Spleen (tissue), 11 donors: ENCODE data around the gene ZNF146. TPM values are rescaled to one million over a fixed set of nuclear protein-coding genes. Genes with fewer than 3 reads are reported as not detected.
"Not testable (repeated sequence)": the region's sequence is repeated elsewhere in the genome, so short reads cannot be mapped to it uniquely, and the experiment has no call there.

Experiments
- DNase-seq: peaks from one replicate; pipeline ENCODE4 v3.0.0-alpha.2; 2020
- H3K27ac ChIP-seq, 8 donors: fragments of 200-600 bp; sonication (generic) in 7 of 8; 1 replicate in 4 of 8; 2 replicates in 4 of 8; pipeline versions ENCODE4 v1.5.0 to v1.8.0; 2016 to 2021; ENCODE audit warnings: inconsistent platforms in 4 of 8, mild to moderate bottlenecking in 4 of 8, moderate library complexity in 1 of 8
- H3K27me3 ChIP-seq, 7 donors: fragments of 200-600 bp; sonication (generic) in 6 of 7; replicated peaks in 1 of 7; 1 replicate in 4 of 7; 2 replicates in 3 of 7; pipeline versions ENCODE4 v1.5.0 to v1.8.0; 2016 to 2021; ENCODE audit warnings: inconsistent platforms in 3 of 7, mild to moderate bottlenecking in 1 of 7
- H3K36me3 ChIP-seq, 6 donors: fragments of 200-600 bp; sonication (generic) in 5 of 6; 1 replicate in 4 of 6; 2 replicates in 2 of 6; pipeline versions ENCODE4 v1.5.0 to v1.8.0; 2016 to 2021; ENCODE audit warnings: inconsistent platforms in 2 of 6
- H3K4me1 ChIP-seq, 6 donors: fragments of 200-600 bp; sonication (generic) in 5 of 6; 1 replicate in 3 of 6; 2 replicates in 3 of 6; pipeline versions ENCODE4 v1.5.0 to v1.8.0; 2016 to 2021; ENCODE audit warnings: inconsistent platforms in 3 of 6
- H3K4me3 ChIP-seq, 8 donors: fragments of 200-600 bp; sonication (generic) in 7 of 8; 1 replicate in 4 of 8; 2 replicates in 4 of 8; pipeline versions ENCODE4 v1.5.0 to v1.8.0; 2016 to 2021; ENCODE audit warnings: inconsistent platforms in 4 of 8, mild to moderate bottlenecking in 4 of 8, moderate library complexity in 2 of 8
- H3K9me3 ChIP-seq, 8 donors: fragments of 200-600 bp; sonication (generic) in 7 of 8; 1 replicate in 4 of 8; 2 replicates in 4 of 8; pipeline versions ENCODE4 v1.5.0 to v1.8.0; 2016 to 2021; ENCODE audit warnings: inconsistent platforms in 4 of 8
- CTCF ChIP-seq, 11 experiments: fragments of 200-600 bp in 7 of 11; fragments of 450-650 bp in 4 of 11; sonication (generic) in 4 of 11; IDR thresholded peaks in 8 of 11; conservative IDR thresholded peaks in 3 of 11; 1 replicate in 7 of 11; 2 replicates in 4 of 11; pipeline versions ENCODE4 v1.4.0 to v1.8.0; 2016 to 2021; ENCODE audit warnings: antibody characterized with exemption in 11 of 11, inconsistent platforms in 4 of 11, mild to moderate bottlenecking in 1 of 11
- POLR2A ChIP-seq, 3 donors: fragments of 450-650 bp; IDR thresholded peaks; one replicate each; pipeline ENCODE4 v1.5.1; 2017; ENCODE audit warnings: antibody characterized with exemption in 3 of 3, mild to moderate bottlenecking in 1 of 3
- POLR2AphosphoS5 ChIP-seq, 3 donors: sonication (generic); formaldehyde crosslinking; IDR thresholded peaks; one replicate each; pipeline ENCODE4 v1.5.1; 2017; ENCODE audit warnings: antibody characterized with exemption in 3 of 3
- WGBS, 5 donors: extraction: QIAGEN DNeasy Blood & Tissue Kit in 3 of 5; methylation state at CpG; one replicate each; pipeline versions ENCODE4 v1.1.5 to v1.1.7; 2013 to 2018; 5-methylcytosine and 5-hydroxymethylcytosine counted together
- intact Hi-C: fragments of 100-400 bp; cut with DNase I; formaldehyde crosslinking; loops from one replicate; pipeline ENCODE4 v1.15.0; 2023; ENCODE audit warnings: low total_unique reads
- polyA plus RNA-seq, 3 donors: library from polyadenylated mRNA; stranded (reverse); fragments of 200-250 nt; gene quantifications; one replicate each; pipeline ENCODE4 v1.2.1, GENCODE V29; 2013
- small RNA-seq, 4 donors: library from RNA; depleted of rRNA; stranded (forward); fragments of <200 nt; gene quantifications; one replicate each; pipeline ENCODE3, GENCODE V24; 2016
- total RNA-seq, 7 donors: library from RNA; depleted of rRNA in 3 of 7; stranded (reverse); fragments of >200 nt in 3 of 7; fragmentation: NEBNext Ultra II Directional in 4 of 7; extraction: Animal tissue kit (Norgen Biotek cat#: 25700) in 4 of 7; gene quantifications; one replicate each; pipeline versions ENCODE4 v1.1.0 to v1.2.1, GENCODE V29; 2016 to 2021
- donor health status: healthy with polysubstance abuse.
- donor health status: DM: no; HTN: no; CAD: no; lungs with moderate emphysema.
- donor health status: DM: no; HTN: no; CAD: no.
- donor health status: Bipolar disorder and iron deficiency.
- donor health status: healthy.
- donor health status: DM: no; HTN: no; CAD: no.
- donor health status: DM: yes; HTN: yes; CAD: no.

The ZNF146 gene
- total and polyA plus RNA-seq, 10 donors, result 19.1 to 66.3 (median 46.8) TPM

- Histone ChIP-seq H3K4me3 (no peak overlapping the region), H3K36me3 (no peaks in the 10 kb centered on the region), H3K27ac (no peak overlapping the region), H3K4me1 (no peaks in the 10 kb centered on the region), H3K27me3 (no peaks in the 10 kb centered on the region), H3K9me3 (peaks cover 0 to 49% (median 40%) of the 10 kb centered on the region in 8 donors)
- intact Hi-C loops, result no loop called here
- 95 to 97% (median 96%) methylated on average over 36 of the region's 36 CpGs for WGBS, 5 donors
- TF ChIP-seq POLR2A (IDR thresholded peaks at IDR 0.05), result no peak
- no peak for TF ChIP-seq POLR2AphosphoS5 (IDR thresholded peaks at IDR 0.05)
- TF ChIP-seq CTCF (IDR thresholded peaks at IDR 0.05 in 8 of 11, conservative IDR thresholded peaks at IDR 0.05 in 3 of 11), result no peak
- no peak for DNase-seq
Observed at GRCh38 chr19:36267061-36267845, 52.3 kb downstream of the ZNF146 start.

GRCh38 chr19:36268081-36268480 is 53.2 kb downstream of the ZNF146 start:
- H3K36me3 ChIP-seq, H3K4me1 ChIP-seq, intact Hi-C loops, H3K27me3 ChIP-seq, H3K4me3 ChIP-seq, H3K27ac ChIP-seq: not testable (repeated sequence)
- H3K9me3 ChIP-seq, result peaks cover 0 to 49% (median 39%) of the 10 kb centered on the region in 8 donors
- DNase-seq, result peak; percentile 22
- 89 to 98% (median 93%) methylated on average over 7 to 21 of the region's 21 CpGs for WGBS, 5 donors

GRCh38 chr19:36268591-36268990 is 53.7 kb downstream of the ZNF146 start:
- H3K4me1 ChIP-seq, H3K27me3 ChIP-seq, H3K4me3 ChIP-seq, intact Hi-C loops, H3K27ac ChIP-seq, H3K36me3 ChIP-seq, DNase-seq: not testable (repeated sequence)
- 74 to 95% (median 94%) methylated on average over 10 to 21 of the region's 30 CpGs for WGBS, 5 donors
- peaks cover 0 to 49% (median 37%) of the 10 kb centered on the region in 8 donors for H3K9me3 ChIP-seq

- intact Hi-C loops, H3K36me3 ChIP-seq, H3K27ac ChIP-seq, H3K4me3 ChIP-seq, H3K27me3 ChIP-seq, H3K4me1 ChIP-seq: not testable (repeated sequence)
- H3K9me3 ChIP-seq, result peaks cover 0 to 43% (median 34%) of the 10 kb centered on the region in 8 donors
- peak; percentile 62 for DNase-seq
- WGBS, 5 donors, result 93 to 98% (median 94%) methylated on average over 3 to 10 of the region's 29 CpGs
Observed at GRCh38 chr19:36269295-36269694, 54.4 kb downstream of the ZNF146 start.

Small RNA genes lying within 50 kb of the gene (small RNA-seq; reads per million reads assigned to genes)
- gene RF00019, result 0 reads per million in 4 donors

Other genes starting within 250 kb of the ZNF146 start
- 10 to 100 TPM; 14.6 to 34.8 (median 16.3) TPM for gene SDHAF1, start 219.9 kb upstream of the ZNF146 start, total RNA-seq
- gene SDHAF1, start 219.9 kb upstream of the ZNF146 start, polyA plus RNA-seq, result 10 to 100 TPM; 26.5 to 35.6 (median 33.6) TPM
- gene SYNE4, start 206.3 kb upstream of the ZNF146 start, total RNA-seq, result 1 to 10 TPM in 4 of 7 donors, under 1 TPM in 2, not detected in 1; 0.54 to 1.6 (median 1.0) TPM
- under 1 TPM; 0.70 to 0.89 (median 0.85) TPM for gene SYNE4, start 206.3 kb upstream of the ZNF146 start, polyA plus RNA-seq
- gene ALKBH6, start 200.9 kb upstream of the ZNF146 start, total RNA-seq, result 10 to 100 TPM; 22.6 to 65.3 (median 28.3) TPM
- 10 to 100 TPM; 21.3 to 26.6 (median 24.3) TPM for gene ALKBH6, start 200.9 kb upstream of the ZNF146 start, polyA plus RNA-seq
- gene CLIP3, start 182.2 kb upstream of the ZNF146 start, total RNA-seq, result 10 to 100 TPM in 5 of 7 donors, 1 to 10 TPM in 2; 6.8 to 18.0 (median 13.5) TPM
- gene CLIP3, start 182.2 kb upstream of the ZNF146 start, polyA plus RNA-seq, result 1 to 10 TPM; 2.7 to 3.2 (median 3.1) TPM
- 1 to 10 TPM; 3.5 to 7.9 (median 5.1) TPM for gene THAP8, start 160.8 kb upstream of the ZNF146 start, total RNA-seq
- 1 to 10 TPM; 2.4 to 7.1 (median 4.4) TPM for gene THAP8, start 160.8 kb upstream of the ZNF146 start, polyA plus RNA-seq
- 1 to 10 TPM; 1.7 to 5.2 (median 3.0) TPM for gene WDR62, start 160.2 kb upstream of the ZNF146 start, total RNA-seq
- 1 to 10 TPM; 1.3 to 2.1 (median 1.6) TPM for gene WDR62, start 160.2 kb upstream of the ZNF146 start, polyA plus RNA-seq
- gene OVOL3, start 104.0 kb upstream of the ZNF146 start, total RNA-seq, result not detected
- under 1 TPM; 0.11 to 0.22 (median 0.19) TPM for gene OVOL3, start 104.0 kb upstream of the ZNF146 start, polyA plus RNA-seq
- gene POLR2I, start 100.2 kb upstream of the ZNF146 start, total RNA-seq, result 10 to 100 TPM; 23.1 to 42.3 (median 36.6) TPM
- gene POLR2I, start 100.2 kb upstream of the ZNF146 start, polyA plus RNA-seq, result 10 to 100 TPM; 46.2 to 60.3 (median 52.4) TPM
- gene TBCB, start 99.6 kb upstream of the ZNF146 start, total RNA-seq, result 100 to 1,000 TPM in 3 of 7 donors, 10 to 100 TPM in 4; 87.8 to 120 (median 95.5) TPM
- gene TBCB, start 99.6 kb upstream of the ZNF146 start, polyA plus RNA-seq, result 100 to 1,000 TPM; 152 to 170 (median 155) TPM
- gene CAPNS1, start 75.0 kb upstream of the ZNF146 start, total RNA-seq, result 100 to 1,000 TPM; 130 to 602 (median 373) TPM
- 100 to 1,000 TPM; 247 to 431 (median 321) TPM for gene CAPNS1, start 75.0 kb upstream of the ZNF146 start, polyA plus RNA-seq
- gene COX7A1, start 62.7 kb upstream of the ZNF146 start, total RNA-seq, result 10 to 100 TPM in 5 of 7 donors, 1 to 10 TPM in 2; 6.3 to 40.9 (median 20.4) TPM
- gene COX7A1, start 62.7 kb upstream of the ZNF146 start, polyA plus RNA-seq, result 10 to 100 TPM; 20.0 to 37.6 (median 26.3) TPM
- 1 to 10 TPM; 3.1 to 7.1 (median 4.4) TPM for gene ZNF565, start 441 bp upstream of the ZNF146 start, total RNA-seq
- gene ZNF565, start 441 bp upstream of the ZNF146 start, polyA plus RNA-seq, result 1 to 10 TPM; 1.2 to 1.7 (median 1.6) TPM
- 10 to 100 TPM in 5 of 7 donors, 1 to 10 TPM in 2; 5.7 to 14.5 (median 11.3) TPM for gene ZFP14, start 164.1 kb downstream of the ZNF146 start, total RNA-seq
- gene ZFP14, start 164.1 kb downstream of the ZNF146 start, polyA plus RNA-seq, result 1 to 10 TPM; 2.0 to 3.3 (median 2.0) TPM
- 10 to 100 TPM in 2 of 7 donors, 1 to 10 TPM in 5; 6.2 to 12.7 (median 8.1) TPM for gene ZFP82, start 203.5 kb downstream of the ZNF146 start, total RNA-seq
- 1 to 10 TPM; 3.2 to 4.6 (median 3.5) TPM for gene ZFP82, start 203.5 kb downstream of the ZNF146 start, polyA plus RNA-seq